T-helper 2 cell treated with Interferon-gamma antibody and Interleukin-4, amounts not matched to agents 100 ng/mL and 5 ng/mL, for 36 hours (primary cell): ENCODE data around the gene COQ5. TPM values are rescaled to one million over a fixed set of nuclear protein-coding genes. Genes with fewer than 3 reads are reported as not detected.

Source experiments
- intact Hi-C: fragments of 100-400 bp; cut with micrococcal nuclease; formaldehyde crosslinking; loops from one replicate; pipeline ENCODE4 v1.15.1; 2023
- total RNA-seq: library from RNA; stranded (reverse); gene quantifications from 2 replicates; pipeline ENCODE4 v1.2.3, GENCODE V29; 2022

The COQ5 gene
- total RNA-seq, 1 donor from 2014 or later: 28.7 TPM

GRCh38 chr12:120485961-120486881 lies 42.7 kb downstream of the COQ5 start:
- intact Hi-C loops: no loop called here

- intact Hi-C loops: no loop called here
Observed at GRCh38 chr12:120483621-120484020, 45.3 kb downstream of the COQ5 start.

DNA sequence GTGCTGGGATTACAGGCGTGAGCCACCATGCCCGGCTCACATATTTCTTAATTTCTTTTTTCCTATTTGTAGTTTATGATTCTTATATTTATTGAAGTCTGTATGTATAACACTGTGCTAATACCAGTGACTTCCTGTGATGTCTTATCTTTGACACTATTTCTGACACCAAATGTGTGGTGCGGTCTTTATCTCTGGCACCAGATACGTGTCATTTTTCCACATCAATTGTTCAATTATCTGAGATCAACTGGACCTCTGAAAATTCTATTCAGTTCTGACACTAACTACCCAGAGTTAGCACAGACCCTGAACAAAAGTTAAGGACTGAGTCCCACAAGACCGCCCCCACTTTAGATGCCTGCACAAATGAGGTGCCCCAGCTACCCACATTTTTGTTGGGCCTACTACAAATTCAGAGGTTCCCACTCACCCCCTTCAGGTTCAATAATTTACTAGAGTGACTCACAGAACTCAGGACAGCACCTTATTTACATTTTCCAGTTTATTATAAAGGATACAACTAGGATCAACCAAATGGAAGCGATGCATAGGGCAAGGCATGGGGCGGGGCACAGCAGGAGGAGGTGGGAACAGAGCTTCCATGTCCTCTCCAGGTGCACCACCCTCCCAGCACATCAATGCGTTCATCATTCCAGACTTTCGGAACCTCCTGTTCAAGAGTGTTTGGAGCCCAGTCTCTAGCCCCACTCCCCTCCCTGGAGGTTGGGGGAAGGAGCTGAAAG lies 47.8 kb downstream of the COQ5 start:
- intact Hi-C loops: no loop called here

DNA sequence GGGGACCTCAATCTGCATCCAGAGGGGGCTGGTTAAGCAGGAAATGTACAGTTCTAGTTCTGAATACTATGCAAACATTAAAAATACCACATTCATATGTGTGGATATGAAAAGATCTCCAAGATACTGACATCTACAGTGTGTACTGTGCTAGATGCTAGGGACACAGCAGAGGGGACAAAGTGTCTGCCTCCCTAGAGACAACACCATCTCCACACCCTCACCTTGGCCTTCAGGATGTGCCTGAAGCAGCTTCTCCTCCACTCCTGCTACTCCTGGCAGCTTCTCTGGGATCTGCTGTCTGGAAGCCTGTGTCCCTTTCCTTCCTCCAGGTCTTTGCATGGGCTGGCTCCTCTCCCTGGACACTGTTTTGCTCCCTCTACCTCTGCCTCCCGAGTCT lies 48.7 kb downstream of the COQ5 start:
- intact Hi-C loops: no loop called here

DNA sequence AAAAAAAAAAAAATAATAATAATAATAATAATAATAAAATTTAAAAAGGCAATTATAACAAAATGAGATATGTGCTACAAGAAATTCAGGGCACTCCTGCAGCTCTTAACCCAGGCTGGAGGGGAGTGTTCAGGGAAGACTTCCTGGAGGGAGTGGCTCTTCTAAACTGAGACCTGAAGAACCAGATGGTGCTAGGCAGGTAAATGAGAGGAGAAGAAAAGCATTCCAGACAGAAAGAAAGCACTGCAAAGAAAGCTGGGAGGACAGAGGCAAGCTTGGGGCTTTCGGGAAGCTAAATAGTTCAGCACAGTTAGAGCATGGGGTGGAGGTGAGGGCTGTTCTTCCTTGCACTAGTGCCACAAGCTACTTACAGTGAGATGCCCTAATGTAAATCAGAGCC lies 49.5 kb downstream of the COQ5 start:
- intact Hi-C loops: no loop called here

DNA sequence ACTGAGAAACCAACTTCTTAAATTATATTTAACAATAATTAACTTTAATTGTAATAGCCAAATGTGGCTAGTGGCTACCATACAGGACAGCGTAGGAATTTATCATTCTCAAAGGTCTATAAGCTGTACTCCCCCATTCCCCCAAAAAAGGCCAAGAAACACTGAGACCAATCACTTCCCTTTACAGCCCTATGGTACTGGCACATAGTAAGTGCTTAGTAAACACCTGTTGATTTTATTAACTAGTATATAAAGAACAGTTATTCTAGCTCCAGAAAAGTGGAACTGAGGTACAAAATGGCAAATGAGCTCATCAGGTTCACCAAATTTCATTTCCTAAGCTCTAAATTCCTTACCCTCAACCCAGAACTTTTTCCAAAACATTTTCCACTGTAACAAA lies 53.3 kb downstream of the COQ5 start:
- intact Hi-C loops: no loop called here

GRCh38 chr12:120474616-120474960 lies 54.4 kb downstream of the COQ5 start:
- intact Hi-C loops: no loop called here

- intact Hi-C loops: no loop called here
Observed at GRCh38 chr12:120473807-120474615, 54.9 kb downstream of the COQ5 start.

DNA sequence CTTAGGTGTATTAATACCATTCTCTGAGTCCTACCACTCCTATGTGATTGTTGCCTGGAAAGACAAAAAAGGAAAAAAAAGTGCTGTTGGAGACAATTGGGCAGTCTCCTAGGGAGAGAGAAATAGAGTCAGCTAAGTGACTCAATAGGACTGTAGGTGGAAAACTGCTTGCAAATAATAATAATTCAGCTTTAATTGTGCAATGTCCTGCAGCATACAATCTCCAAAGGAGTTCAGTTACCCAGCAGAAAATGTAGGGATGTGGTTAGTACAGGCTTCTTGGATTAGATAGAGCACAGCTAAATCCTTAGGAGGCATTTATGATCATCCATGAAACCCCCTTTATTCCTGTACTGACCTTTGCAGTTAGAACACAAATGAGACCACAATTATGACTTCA lies 56.4 kb downstream of the COQ5 start:
- intact Hi-C loops: no loop called here

- intact Hi-C loops: no loop called here
Observed at GRCh38 chr12:120470150-120470784, 58.7 kb downstream of the COQ5 start.

DNA sequence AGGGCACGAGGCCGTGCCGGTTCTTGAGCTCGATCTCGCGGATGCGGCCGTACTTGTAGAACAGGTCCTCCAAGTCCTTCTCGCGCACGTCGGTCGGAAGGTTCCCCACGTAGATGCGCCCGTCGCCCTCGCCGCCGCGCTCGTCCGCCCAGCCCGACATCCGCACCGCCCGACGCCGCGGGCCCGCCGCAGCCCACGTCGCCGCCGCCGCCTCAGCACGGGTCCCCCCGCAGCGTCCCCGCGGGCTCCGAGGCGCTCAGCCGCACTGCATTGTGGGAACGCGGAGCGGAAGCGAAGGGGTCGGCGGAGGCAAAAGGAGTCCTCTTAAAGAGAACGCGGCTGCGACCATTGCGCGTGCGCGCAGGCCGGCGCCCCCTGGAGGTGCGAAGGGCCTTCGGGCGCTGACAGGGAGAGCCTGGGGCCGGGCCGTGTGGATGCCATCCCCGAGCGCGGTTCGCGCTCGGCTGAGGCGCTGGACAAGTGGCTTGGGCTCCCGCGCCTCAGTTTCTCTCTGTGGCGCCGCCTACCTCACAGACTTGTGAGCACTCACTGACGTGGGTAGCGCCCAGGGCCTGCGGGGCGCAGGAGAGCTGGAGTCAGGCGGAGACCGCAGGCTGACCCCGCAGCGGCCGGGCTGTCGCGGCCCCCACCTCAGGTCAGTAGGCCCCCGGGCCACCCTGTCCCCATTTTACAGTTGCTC lies 59.4 kb downstream of the COQ5 start, which contains the start of gene SRSF9:
TSS of gene SRSF9 (minus strand) at position 299 of the 700 bp plus-strand sequence. CDS start at position 160, 139 bp downstream.
- intact Hi-C loops: loop anchor here (1.0 to 5.0 kb wide), 7 partner anchors 15 to 218 kb away; partner anchors contain the start of genes COQ5, COX6A1 and MLEC

DNA sequence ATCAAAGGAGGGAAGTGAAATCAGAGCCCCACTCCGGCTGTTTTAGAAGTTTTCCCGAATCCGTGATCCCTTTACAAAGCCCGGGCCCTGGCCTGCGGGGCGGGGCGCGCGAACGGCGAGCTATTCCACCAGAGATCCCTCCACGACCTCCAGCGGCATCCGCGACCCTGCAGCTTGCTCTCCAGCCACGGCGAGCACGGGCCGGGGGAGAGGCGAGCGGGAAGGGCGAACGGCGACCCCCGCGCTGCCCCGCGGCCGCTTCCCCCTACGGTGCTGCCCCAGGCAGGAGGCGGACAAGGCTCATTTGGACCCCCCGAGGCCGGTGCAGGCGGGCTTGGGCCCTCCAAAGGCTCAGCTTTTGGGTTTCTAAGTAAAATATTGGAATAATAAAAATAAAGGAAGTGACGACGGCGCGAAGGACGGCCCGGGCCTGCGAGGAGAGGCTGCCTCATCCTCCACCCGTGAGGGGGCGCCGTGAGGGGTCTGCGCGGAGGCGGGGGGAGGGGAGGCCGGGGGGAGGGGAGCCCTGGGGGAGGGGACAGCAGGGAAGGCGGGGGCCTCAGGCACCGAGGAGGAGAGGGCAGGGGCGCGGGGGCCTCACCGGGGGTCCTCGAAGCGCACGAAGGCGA lies 60.0 kb downstream of the COQ5 start:
- intact Hi-C loops: loop anchor here (1.0 to 5.0 kb wide), 7 partner anchors 14 to 218 kb away; partner anchors contain the start of genes COQ5, COX6A1 and MLEC

GRCh38 chr12:120468325-120468820 lies 60.6 kb downstream of the COQ5 start:
- intact Hi-C loops: loop anchor here (2.0 to 5.0 kb wide), 2 partner anchors 14 to 219 kb away; partner anchors contain the start of gene MLEC

GRCh38 chr12:120467439-120467838 lies 61.5 kb downstream of the COQ5 start:
- intact Hi-C loops: loop anchor here (5.0 kb wide), 1 partner anchor 220 kb away; the partner anchor contains the start of gene MLEC

DNA sequence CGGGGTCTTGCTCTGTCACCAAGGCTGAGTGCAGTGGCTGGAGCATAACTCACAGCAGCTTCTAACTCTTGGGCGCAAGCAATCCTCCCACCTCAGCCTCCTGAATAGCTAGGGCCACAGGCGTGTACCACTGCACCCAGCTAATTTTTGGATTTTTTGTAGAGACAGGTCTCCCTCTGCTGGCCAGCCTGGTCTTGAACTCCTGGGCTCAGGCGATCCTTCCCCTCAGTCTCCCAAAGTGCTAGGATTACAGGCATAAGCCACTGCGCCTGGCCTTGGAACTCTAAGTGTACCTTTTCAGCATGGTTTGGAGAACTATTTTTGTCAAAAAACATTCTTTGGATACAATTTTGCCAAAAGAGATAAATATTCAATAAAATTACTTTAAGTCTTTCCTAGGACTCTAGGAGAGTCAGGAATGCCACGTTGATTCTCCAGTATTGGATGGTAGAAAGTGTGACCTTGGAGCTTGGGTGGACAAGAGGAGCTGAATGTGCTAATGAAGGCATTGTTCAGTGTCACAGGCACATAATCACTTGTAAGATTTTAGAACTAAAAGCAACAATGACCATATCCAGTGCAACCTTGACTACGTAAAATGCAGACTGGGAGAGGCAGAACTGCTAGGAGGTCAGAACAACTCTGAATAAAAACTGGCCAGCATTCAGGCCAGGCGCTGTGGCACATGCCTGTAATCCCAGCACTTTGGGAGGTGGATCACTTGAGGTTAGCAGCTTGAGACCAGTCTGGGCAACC lies 62.2 kb downstream of the COQ5 start:
- intact Hi-C loops: loop anchor here (5.0 kb wide), 1 partner anchor 221 kb away; the partner anchor contains the start of gene MLEC

- intact Hi-C loops: loop anchor here (5.0 kb wide), 1 partner anchor 222 kb away; the partner anchor contains the start of gene MLEC
Observed at GRCh38 chr12:120465756-120466155, 63.2 kb downstream of the COQ5 start.

DNA sequence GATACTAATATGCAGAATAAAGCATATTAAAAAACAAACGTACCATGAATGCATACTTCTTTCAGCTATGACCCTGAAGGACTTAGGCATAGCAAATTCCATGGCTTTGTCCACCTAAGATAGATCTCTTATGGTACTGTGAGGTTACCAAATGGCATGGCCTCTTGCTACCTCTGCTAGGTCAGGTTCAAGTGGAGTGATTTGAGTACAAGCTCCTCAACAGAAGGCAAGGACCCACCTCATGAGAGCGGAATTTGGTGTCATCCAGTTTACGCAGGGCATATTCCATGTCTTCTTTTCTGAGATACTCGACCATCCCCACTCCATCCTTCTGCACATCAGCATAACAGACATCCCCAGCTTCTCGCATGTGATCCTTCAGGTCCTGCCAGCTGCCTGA lies 65.2 kb downstream of the COQ5 start:
- intact Hi-C loops: no loop called here

- intact Hi-C loops: no loop called here
Observed at GRCh38 chr12:120462099-120462640, 66.8 kb downstream of the COQ5 start.
